Stimulated activated CD4-positive, alpha-beta T cell treated with anti-CD3 and anti-CD28 coated beads, Interleukin-12 subunit alpha, Interleukin-12 subunit beta, amount 100 ng/mL, for 24 hours (primary cell): ENCODE data around the gene DLL1.
"Not testable (repeated sequence)": the region's sequence is repeated elsewhere in the genome, so short reads cannot be mapped to it uniquely, and the experiment has no call there.

Experiments used
- DNase-seq, 2 experiments: peaks; one replicate each; pipeline ENCODE4 v3.0.0-alpha.2; 2020; ENCODE audit warnings: low read depth in 2 of 2

DLL1 gene, protein sequence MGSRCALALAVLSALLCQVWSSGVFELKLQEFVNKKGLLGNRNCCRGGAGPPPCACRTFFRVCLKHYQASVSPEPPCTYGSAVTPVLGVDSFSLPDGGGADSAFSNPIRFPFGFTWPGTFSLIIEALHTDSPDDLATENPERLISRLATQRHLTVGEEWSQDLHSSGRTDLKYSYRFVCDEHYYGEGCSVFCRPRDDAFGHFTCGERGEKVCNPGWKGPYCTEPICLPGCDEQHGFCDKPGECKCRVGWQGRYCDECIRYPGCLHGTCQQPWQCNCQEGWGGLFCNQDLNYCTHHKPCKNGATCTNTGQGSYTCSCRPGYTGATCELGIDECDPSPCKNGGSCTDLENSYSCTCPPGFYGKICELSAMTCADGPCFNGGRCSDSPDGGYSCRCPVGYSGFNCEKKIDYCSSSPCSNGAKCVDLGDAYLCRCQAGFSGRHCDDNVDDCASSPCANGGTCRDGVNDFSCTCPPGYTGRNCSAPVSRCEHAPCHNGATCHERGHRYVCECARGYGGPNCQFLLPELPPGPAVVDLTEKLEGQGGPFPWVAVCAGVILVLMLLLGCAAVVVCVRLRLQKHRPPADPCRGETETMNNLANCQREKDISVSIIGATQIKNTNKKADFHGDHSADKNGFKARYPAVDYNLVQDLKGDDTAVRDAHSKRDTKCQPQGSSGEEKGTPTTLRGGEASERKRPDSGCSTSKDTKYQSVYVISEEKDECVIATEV

DNA sequence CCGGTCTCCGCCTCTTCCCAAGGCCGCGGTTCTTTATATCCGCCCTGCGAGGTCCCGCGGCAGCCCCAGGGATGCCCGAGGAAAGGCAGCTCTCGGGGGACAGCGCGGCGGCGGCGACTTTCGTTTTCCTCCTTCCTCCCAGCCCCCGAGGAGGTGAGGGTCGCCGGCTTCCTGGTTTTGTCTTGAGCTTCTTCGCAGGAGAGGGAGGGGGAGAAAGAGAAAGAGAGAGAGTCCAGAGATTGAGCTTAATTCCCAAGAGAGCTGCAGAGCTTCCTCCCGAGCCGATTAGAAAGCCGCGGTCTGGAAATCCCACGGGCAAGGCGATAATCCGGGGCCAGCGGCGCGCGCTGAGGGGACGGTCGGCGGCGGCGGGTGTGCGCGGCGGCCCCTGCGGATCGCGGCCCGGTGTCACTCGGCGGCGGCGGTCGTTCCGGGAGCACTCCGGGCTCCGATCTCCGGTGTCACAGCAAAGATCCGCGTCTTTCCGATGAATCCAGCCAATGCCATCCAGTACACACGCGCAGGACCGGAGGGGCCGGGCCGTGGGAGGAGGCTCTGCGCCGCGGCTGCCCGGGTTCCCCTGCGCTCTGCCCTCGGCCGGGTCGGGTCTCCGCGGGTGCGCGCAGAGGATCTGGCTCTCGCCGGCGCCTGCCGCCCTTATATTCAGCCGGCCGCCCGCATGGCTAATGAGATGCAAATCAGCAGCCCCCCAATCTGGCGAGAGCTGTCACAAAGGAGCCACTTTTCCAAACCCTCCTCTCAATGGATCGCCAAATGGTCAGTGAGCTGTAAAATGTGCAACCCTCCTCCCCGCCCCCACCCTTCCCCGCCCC, at the start of gene DLL1:
DLL1 (minus strand) TSS at position 783 of the 833 bp plus-strand sequence. CDS start 939 bp downstream, outside the sequence.
- no peak for DNase-seq

DNA sequence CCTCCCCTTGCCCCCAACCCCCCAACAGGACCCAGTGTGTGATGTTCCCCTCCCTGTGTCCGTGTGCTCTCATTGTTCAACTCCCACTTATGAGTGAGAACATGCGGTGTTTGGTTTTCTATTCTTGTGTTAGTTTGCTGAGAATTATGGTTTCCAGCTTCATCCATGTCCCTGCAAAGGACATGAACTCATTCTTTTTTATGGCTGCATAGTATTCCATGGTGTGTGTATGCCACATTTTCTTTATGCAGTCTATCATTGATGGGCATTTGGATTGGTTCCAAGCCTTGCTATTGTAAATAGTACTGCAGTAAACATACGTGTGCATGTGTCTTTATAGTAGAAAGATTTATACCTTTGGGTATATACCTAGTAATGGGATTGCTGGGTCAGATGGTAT, 44.3 kb upstream of the DLL1 start:
- not testable (repeated sequence) for DNase-seq

GRCh38 chr6:170329321-170329720, 38.4 kb upstream of the DLL1 start:
- DNase-seq: no peak

- no peak for DNase-seq
Observed at GRCh38 chr6:170317718-170318117, 26.8 kb upstream of the DLL1 start.

- DNase-seq: no peak
Observed at GRCh38 chr6:170317076-170317475, 26.2 kb upstream of the DLL1 start.

DNA sequence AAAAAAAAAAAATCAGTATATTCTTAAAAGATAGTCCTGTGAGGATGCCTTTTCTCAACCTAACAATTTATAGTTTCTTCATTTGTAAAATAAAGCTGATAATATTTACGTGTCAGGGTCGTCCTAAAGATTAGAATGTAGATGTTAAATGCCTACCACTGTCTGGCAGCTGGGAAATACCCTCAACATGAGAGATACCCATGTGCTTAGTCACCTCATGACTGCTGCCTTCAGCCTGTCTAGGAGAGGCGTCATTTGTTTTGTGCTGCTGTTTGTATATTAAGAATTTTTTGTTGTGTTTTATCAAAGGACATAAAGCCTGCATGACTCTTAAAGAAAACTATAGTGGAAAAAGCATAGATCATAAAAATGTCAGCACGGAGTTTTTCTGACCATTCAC, 25.2 kb upstream of the DLL1 start:
- no peak for DNase-seq

DNA sequence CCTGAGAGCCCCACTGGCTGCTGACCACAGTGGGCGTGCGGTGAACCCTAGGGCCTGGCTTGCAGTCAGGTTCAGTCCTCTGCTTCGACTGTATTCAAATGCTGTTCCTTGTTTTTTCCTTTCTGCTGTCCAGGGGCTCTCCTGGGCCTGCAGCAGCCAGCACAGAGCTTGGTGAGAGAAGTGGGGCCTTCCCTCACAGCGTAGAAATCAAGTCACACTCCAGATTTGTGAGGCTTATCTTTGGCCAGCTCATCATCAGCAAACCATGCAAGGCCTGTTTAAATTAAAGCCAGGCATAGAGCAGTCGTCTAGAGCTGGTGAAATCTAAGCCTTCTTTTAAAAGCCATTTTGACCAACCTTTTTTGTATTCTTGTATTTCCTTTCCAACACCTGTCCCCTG, 24.1 kb upstream of the DLL1 start:
- DNase-seq: no peak

DNA sequence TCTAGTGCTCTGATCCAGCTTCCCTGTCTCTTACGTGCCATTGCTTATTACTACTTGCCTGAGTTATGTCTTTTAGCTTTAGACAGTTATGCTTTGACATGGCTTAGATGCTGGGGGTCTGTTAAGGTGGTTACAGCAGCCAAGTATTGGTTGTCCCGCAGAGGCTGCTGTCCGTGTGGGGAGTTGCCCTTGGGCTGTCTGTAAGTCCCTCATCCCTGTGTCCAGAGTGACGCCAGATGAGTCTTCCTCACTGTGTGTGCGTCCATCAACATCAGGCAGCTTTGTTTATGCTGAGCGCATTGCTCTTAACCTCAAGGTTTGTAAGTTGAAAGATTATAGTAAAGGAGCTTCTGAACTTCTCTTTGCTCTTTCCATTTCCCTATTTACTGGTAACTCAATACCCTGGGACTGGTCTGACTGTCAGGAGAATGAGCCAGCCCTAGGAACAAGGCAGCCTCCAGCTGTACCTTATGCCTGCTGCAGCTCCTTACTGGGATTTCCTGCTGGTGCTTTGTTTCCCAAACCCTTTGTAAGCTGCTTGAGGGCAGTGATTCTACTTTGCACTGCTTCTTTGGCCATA, 22.9 kb upstream of the DLL1 start:
- no peak for DNase-seq

- no peak for DNase-seq
Observed at GRCh38 chr6:170312876-170313275, 22.0 kb upstream of the DLL1 start.

DNA sequence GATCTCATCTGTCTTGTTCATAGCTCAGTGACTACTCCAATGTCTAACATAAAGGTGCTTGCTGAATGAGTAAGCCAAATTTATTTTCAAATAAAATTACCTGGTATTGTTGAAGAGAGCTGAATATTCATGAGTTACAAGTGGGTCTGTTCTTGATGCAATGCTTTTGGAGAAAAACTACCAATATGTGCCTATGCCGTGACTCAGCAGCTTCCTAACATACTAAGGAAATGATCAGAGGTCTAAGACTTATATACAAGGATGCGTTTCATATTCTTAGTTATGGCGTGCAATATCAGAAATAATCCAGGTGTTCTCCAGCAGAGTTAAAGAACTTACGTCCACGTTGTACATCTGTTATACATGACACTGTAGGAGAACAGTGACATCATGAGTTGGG, 20.8 kb upstream of the DLL1 start:
- no peak for DNase-seq

GRCh38 chr6:170308761-170309160, 17.9 kb upstream of the DLL1 start:
- no peak for DNase-seq

- DNase-seq: no peak
Observed at GRCh38 chr6:170307080-170307545, 16.2 kb upstream of the DLL1 start.

GRCh38 chr6:170306324-170307079, 15.6 kb upstream of the DLL1 start, which contains the start of gene FAM120B:
TSS of gene FAM120B (plus strand) at chr6:170306758. CDS start at chr6:170317391, 10,633 bp downstream.
- peak; percentile 90 to 94 for DNase-seq

DNA sequence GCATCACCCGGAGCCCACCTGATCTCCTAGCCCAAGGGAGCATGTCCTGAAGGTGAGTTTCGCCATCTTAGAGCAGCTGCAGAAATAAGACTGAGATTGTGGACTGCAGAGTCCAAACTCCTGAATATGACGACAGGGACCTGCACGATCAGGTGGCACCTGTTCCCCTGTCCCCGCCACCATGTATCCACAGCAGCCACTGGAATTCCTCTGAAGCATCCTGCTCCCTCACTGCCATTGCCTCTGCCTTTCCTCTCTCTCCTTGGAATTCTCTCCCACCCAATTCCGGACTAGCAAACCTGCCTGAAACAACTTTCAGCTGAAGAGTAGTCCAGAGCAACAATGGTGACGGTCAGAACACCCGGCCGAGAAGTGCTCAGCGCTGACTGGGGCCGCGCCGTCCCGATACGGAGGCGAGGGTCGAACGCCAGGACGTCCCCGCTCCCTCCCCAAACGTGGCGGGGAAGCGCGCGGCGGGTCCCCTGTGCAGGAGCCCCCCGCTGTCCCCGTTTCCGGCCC, 15.0 kb upstream of the DLL1 start:
- no peak for DNase-seq

DNA sequence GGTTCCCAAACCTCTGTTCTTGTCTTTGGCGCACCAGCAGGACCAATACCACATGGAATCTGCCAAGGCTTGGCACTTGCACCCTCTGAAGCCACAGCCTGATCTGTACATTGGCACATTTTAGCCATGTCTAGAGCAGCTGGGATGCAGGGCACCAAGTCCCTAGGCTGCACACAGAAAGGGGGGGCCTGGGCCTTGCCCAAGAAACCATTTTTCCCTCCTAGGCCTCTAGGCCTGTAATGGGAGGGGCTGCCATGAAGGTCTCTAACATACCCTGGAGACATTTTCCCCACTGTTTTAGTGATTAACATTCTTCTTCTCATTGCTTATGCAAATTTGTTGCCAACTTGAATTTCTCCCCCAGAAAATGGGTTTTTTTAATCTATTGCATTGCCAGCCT, 10.3 kb upstream of the DLL1 start:
- DNase-seq: no peak

GRCh38 chr6:170298688-170299087, 7.8 kb upstream of the DLL1 start:
- DNase-seq: no peak

DNA sequence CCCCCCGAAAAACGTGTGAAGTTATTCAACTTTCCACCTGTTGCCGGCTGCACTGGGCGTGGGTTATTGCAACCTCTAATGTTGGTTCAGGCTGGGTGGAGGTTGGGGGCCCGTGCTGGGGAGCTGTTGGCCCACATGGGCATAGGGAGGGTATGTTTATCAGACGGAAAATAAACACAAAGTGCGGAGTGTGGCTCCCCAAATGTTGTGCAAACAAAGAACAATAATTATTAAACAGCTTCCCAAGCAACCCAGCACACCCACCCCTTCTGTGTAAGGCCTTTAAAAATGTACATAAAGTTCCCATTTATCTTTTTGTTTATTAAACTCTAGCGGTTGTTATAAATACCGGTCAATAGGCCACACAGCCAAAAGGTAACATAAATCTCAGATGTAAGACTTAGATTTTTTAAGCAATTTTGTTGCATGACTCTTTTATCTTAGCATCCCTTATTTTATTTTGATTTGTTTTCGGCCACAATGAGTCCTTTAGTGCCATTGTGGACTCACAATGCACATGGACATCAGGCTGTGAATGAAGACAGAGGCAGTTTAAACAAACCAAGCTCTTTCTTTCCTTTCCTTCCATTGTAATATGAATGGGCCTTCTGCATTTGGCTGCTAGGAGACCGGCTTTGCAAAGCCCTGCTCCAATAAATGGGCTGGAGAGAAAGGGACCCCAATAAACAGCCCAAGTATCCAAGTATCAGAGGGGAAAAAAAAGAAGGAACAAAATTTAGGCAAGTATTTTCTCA, 6.9 kb upstream of the DLL1 start:
- DNase-seq: no peak

GRCh38 chr6:170296746-170297575, 6.1 kb upstream of the DLL1 start:
- DNase-seq: no peak

DNA sequence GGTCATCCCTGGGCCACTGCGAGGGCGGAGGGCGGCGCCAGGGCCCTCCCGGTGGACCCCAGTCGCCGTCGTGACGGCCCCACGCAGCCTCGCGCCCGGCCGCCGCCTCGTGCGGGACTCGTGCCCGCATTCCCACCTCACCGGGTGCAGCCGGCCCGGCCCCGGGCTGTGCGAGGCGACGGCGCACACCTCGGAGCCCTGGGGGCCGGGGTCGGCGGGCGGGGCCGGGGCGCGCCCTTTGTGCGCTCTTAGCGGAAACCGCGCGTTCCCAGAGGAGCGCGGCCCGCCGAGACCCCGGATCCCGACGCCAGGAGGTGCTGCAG, 5.5 kb upstream of the DLL1 start:
- no peak for DNase-seq
